Right lobe of liver (tissue), 6 donors: ENCODE data around the gene ZMYM1. TPM values are rescaled to one million over a fixed set of nuclear protein-coding genes. Genes with fewer than 3 reads are reported as not detected.

ENCODE experiments used
- ATAC-seq, 4 donors: fragments of 200-7000 bp; cut with Tn5 transposase; one replicate each; pipeline ENCODE4 v1.9.1; 2020; ENCODE audit warnings: mild to moderate bottlenecking in 4 of 4, moderate library complexity in 4 of 4
- DNase-seq, 3 donors: peaks; one replicate each; pipeline ENCODE4 v3.0.0-alpha.2; 2020
- H3K27ac ChIP-seq, 3 donors: fragments of 200-600 bp; one replicate each; pipeline ENCODE4 v1.8.0; 2022
- H3K27me3 ChIP-seq, 2 donors: fragments of 200-600 bp; one replicate each; pipeline ENCODE4 v1.8.0; 2022
- H3K36me3 ChIP-seq, 4 donors: fragments of 200-600 bp; sonication (generic) in 1 of 4; one replicate each; pipeline versions ENCODE4 v1.5.1 to v1.8.0; 2017 to 2022; ENCODE audit warnings: control low read depth in 1 of 4
- H3K4me1 ChIP-seq, 4 donors: fragments of 200-600 bp; sonication (generic) in 1 of 4; one replicate each; pipeline versions ENCODE4 v1.5.1 to v1.8.0; 2017 to 2022; ENCODE audit warnings: control low read depth in 1 of 4
- H3K4me3 ChIP-seq, 3 donors: fragments of 200-600 bp; one replicate each; pipeline ENCODE4 v1.8.0; 2022
- H3K9me3 ChIP-seq, 4 donors: fragments of 200-600 bp; sonication (generic) in 1 of 4; one replicate each; pipeline versions ENCODE4 v1.5.1 to v1.8.0; 2017 to 2022; ENCODE audit warnings: control low read depth in 1 of 4
- CTCF ChIP-seq, 4 donors: fragments of 200-600 bp in 3 of 4; fragments of 450-650 bp in 1 of 4; IDR thresholded peaks; one replicate each; pipeline versions ENCODE4 v1.5.1 to v1.8.0; 2016 to 2022; ENCODE audit warnings: antibody characterized with exemption in 4 of 4, mild to moderate bottlenecking in 2 of 4
- POLR2A ChIP-seq: fragments of 450-650 bp; IDR thresholded peaks from one replicate; pipeline ENCODE4 v1.6.1; 2017; ENCODE audit warnings: antibody characterized with exemption, mild to moderate bottlenecking
- WGBS: methylation state at CpG from one replicate; pipeline ENCODE4 v1.1.6; 2018; ENCODE audit warnings: low coverage, low lambda C conversion rate; ENCODE audit not compliant: insufficient coverage; ENCODE audit errors: missing lambda C conversion rate; 5-methylcytosine and 5-hydroxymethylcytosine counted together
- intact Hi-C, 2 donors: fragments of 100-400 bp; cut with DNase I; formaldehyde crosslinking; loops; one replicate each; pipeline versions ENCODE4 v1.11.2 to v1.14.1; 2022
- total RNA-seq, 6 experiments: library from RNA; depleted of rRNA in 2 of 6; stranded (reverse); fragments of >200 nt in 2 of 6; fragmentation: NEBNext Ultra II Directional in 3 of 6; extraction: Animal tissue kit (Norgen Biotek cat#: 25700) in 3 of 6; gene quantifications; one replicate each; pipeline versions ENCODE4 v1.1.0 to v1.2.4, GENCODE V29; 2016 to 2023
- donor health status: DM: no; HTN: yes; CAD: no.
- donor health status: DM: no; HTN: no; CAD: no.
- donor health status: DM: no; HTN: no; CAD: no.
- donor health status: DM: no; HTN: yes; CAD: no.
- donor health status: DM: no; HTN: yes; CAD: no.

The ZMYM1 gene
- total RNA-seq, 6 experiments from 2014 or later, result 6.7 to 10.4 (median 7.6) TPM

- no peak overlapping the region for H3K27ac ChIP-seq
- no peaks in the 10 kb centered on the region for H3K36me3 ChIP-seq
- ATAC-seq, result no peak
- H3K27me3 ChIP-seq, result no peaks in the 10 kb centered on the region
- no peaks in the 10 kb centered on the region for H3K4me1 ChIP-seq
- 88% methylated on average over 5 of the region's 5 CpGs for WGBS
- intact Hi-C loops, result no loop called here
- H3K9me3 ChIP-seq, result no peaks in the 10 kb centered on the region
- DNase-seq, result no peak
- H3K4me3 ChIP-seq, result no peak overlapping the region
- no peak for TF ChIP-seq CTCF (IDR thresholded peaks at IDR 0.05)
- TF ChIP-seq POLR2A, result no peak
Measured at GRCh38 chr1:35151220-35151619, 72.0 kb downstream of the ZMYM1 start.

GRCh38 chr1:35164893-35165292 lies 85.7 kb downstream of the ZMYM1 start:
- DNase-seq, result no peak
- Histone ChIP-seq H3K27ac (no peak overlapping the region), H3K36me3 (no peaks in the 10 kb centered on the region), H3K27me3 (no peaks in the 10 kb centered on the region), H3K4me1 (peaks cover 0 to 5% (median 3%) of the 10 kb centered on the region in 4 donors), H3K9me3 (peaks cover 0 to 8% (median 0%) of the 10 kb centered on the region in 4 donors), H3K4me3 (no peak overlapping the region)
- ATAC-seq, result no peak
- intact Hi-C loops, result no loop called here
- TF ChIP-seq CTCF (IDR thresholded peaks at IDR 0.05) (no peak), POLR2A (no peak)
- 89% methylated on average over 3 of the region's 3 CpGs for WGBS

Other genes with a start within 250 kb of the ZMYM1 start
- 10 to 100 TPM; 30.5 to 45.7 (median 32.2) TPM for gene SMIM12, start 219.6 kb upstream of the ZMYM1 start, total RNA-seq
- under 1 TPM in 2 of 6 experiments, not detected in 4; 0.07 to 0.13 TPM for gene DLGAP3, start 149.7 kb upstream of the ZMYM1 start, total RNA-seq
- 10 to 100 TPM; 12.6 to 22.1 (median 16.2) TPM for gene TMEM35B, start 94.0 kb upstream of the ZMYM1 start, total RNA-seq
- gene ZMYM6, start 47.4 kb upstream of the ZMYM1 start, total RNA-seq, result 1 to 10 TPM; 4.6 to 8.0 (median 6.7) TPM
- 10 to 100 TPM; 48.4 to 99.6 (median 73.2) TPM for gene SFPQ, start 113.8 kb downstream of the ZMYM1 start, total RNA-seq
- gene ZMYM4, start 189.3 kb downstream of the ZMYM1 start, total RNA-seq, result 10 to 100 TPM; 13.3 to 20.4 (median 17.1) TPM